ENCODE data around the gene NTNG1. TPM values are rescaled to one million over a fixed set of nuclear protein-coding genes. Genes with fewer than 3 reads are reported as not detected.

NTNG1 gene
- total RNA-seq, 6 donors from 2014 or later, result 1.5 to 11.5 (median 6.8) TPM

DNA sequence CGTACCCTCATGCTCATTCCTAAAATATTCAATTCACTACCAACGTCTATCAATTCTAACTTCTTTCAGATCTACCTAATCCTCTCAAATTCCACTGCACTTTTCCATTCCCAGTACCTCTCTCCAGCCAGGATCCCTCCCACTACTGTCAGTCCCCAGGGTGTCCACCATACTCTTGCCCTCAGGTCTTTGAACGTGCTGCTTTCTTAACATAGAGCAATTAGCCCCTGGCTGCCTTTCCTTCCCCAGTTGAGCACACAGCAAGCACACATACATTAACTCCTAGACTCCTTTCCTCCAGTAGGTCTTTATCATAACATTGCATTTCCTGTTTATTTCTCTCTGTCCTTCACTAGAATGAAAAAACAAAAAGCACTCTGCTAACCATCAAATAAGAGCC is 126.7 kb downstream of the NTNG1 start:
- Histone ChIP-seq H3K4me3 (no peak overlapping the region), H3K27me3 (no peaks in the 10 kb centered on the region), H3K4me1 (no peaks in the 10 kb centered on the region), H3K9me3 (no peaks in the 10 kb centered on the region), H3K27ac (no peak overlapping the region), H3K36me3 (no peaks in the 10 kb centered on the region)
- ATAC-seq (ENCODE audit: low FRiP score in 2 of 2) (no peak), DNase-seq (no peak)
- TF ChIP-seq, protein P1, sequence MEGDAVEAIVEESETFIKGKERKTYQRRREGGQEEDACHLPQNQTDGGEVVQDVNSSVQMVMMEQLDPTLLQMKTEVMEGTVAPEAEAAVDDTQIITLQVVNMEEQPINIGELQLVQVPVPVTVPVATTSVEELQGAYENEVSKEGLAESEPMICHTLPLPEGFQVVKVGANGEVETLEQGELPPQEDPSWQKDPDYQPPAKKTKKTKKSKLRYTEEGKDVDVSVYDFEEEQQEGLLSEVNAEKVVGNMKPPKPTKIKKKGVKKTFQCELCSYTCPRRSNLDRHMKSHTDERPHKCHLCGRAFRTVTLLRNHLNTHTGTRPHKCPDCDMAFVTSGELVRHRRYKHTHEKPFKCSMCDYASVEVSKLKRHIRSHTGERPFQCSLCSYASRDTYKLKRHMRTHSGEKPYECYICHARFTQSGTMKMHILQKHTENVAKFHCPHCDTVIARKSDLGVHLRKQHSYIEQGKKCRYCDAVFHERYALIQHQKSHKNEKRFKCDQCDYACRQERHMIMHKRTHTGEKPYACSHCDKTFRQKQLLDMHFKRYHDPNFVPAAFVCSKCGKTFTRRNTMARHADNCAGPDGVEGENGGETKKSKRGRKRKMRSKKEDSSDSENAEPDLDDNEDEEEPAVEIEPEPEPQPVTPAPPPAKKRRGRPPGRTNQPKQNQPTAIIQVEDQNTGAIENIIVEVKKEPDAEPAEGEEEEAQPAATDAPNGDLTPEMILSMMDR (IDR thresholded peaks at IDR 0.05), result no peak
- TF ChIP-seq EP300 (IDR thresholded peaks at IDR 0.05) (no peak), POLR2AphosphoS5 (IDR thresholded peaks at IDR 0.05) (no peak), POLR2A (IDR thresholded peaks at IDR 0.05) (no peak)
- WGBS, 2 donors, result 68 to 73% methylated on average over 3 of the region's 3 CpGs

DNA sequence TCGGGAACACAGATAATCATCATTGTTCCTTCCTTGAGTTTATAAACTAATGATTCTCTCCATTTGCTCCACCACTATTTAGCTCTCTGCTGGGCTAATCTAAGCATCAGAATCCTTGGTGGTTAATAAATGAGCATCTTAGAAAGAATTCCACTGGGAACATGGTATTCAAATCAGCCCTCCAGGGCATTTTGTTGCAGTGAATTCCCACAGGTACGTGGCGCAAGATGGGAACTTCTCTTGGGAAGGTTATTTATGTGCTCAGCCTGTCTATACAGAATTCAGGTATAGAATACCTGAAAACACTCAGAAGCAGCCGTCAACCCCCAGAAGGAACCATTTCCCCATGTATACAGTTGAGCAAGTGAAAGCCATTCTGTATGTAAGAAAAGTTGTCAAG is 131.5 kb downstream of the NTNG1 start:
- ATAC-seq (ENCODE audit: low FRiP score in 2 of 2), result no peak
- DNase-seq, result no peak
- Histone ChIP-seq H3K9me3 (no peaks in the 10 kb centered on the region), H3K27ac (no peak overlapping the region), H3K27me3 (no peaks in the 10 kb centered on the region), H3K4me3 (no peak overlapping the region), H3K36me3 (no peaks in the 10 kb centered on the region), H3K4me1 (peaks cover 0 to 5% (median 2%) of the 10 kb centered on the region in 4 donors)
- TF ChIP-seq POLR2A (IDR thresholded peaks at IDR 0.05) (no peak), POLR2AphosphoS5 (IDR thresholded peaks at IDR 0.05) (no peak), EP300 (IDR thresholded peaks at IDR 0.05) (no peak)
- TF ChIP-seq, protein P1 (IDR thresholded peaks at IDR 0.05), result no peak
- 83 to 88% methylated on average over 4 of the region's 4 CpGs for WGBS, 2 donors

DNA sequence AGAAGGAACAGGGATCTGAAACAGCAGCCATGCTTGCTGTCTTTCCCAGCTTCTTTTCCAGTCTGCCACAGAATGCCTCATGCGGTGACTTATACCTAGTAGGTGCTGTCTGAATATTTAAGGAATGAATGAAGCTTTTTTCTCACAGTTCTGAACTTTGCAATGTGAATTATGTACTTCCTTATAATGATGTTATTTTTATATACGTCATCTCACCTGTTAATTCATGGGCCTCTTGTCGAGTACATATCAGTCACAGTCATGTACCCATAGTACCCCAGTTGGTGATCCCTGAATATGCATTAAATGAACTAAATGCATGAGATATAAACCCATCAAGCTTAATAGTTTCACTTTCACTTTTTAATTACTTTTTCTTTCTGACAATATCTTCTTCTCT is 132.7 kb downstream of the NTNG1 start:
- WGBS, 2 donors, result 75 to 83% methylated on average over 3 of the region's 3 CpGs
- Histone ChIP-seq H3K4me3 (no peak overlapping the region), H3K27ac (no peak overlapping the region), H3K9me3 (no peaks in the 10 kb centered on the region), H3K4me1 (peaks cover 0 to 5% (median 2%) of the 10 kb centered on the region in 4 donors), H3K27me3 (no peaks in the 10 kb centered on the region), H3K36me3 (no peaks in the 10 kb centered on the region)
- ATAC-seq (ENCODE audit: low FRiP score in 2 of 2) (no peak), DNase-seq (no peak)
- TF ChIP-seq, protein P1 (IDR thresholded peaks at IDR 0.05), result no peak
- no peak for TF ChIP-seq POLR2AphosphoS5 (IDR thresholded peaks at IDR 0.05)
- TF ChIP-seq POLR2A (IDR thresholded peaks at IDR 0.05), result no peak
- no peak for TF ChIP-seq EP300 (IDR thresholded peaks at IDR 0.05)

DNA sequence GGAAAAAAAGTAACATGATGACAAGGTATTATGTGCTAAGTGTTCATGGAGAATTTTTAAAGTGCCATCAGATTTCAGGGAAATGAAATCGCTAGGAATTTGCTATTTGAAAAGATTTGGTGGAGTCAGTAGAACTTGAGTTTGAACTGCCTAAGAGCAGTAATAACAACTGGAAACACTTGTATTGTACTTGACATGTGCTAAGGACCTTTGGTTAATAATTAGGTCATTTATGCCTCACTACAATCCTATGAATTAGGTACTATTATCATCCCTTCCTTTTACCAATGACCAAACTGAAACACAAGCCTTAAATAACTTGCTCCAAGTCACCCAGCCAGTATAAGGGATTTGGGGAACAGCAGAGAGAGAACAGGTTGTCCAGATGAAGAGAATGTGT is 133.4 kb downstream of the NTNG1 start:
- H3K36me3 ChIP-seq, result no peaks in the 10 kb centered on the region
- 74 to 77% methylated on average over 1 of the region's 1 CpG for WGBS, 2 donors
- no peak for DNase-seq
- no peak for ATAC-seq (ENCODE audit: low FRiP score in 2 of 2)
- no peak overlapping the region for H3K27ac ChIP-seq
- peaks cover 0 to 5% (median 2%) of the 10 kb centered on the region in 4 donors for H3K4me1 ChIP-seq
- no peaks in the 10 kb centered on the region for H3K9me3 ChIP-seq
- H3K4me3 ChIP-seq, result no peak overlapping the region
- H3K27me3 ChIP-seq, result no peaks in the 10 kb centered on the region
- TF ChIP-seq, protein P1 (IDR thresholded peaks at IDR 0.05), result no peak
- no peak for TF ChIP-seq POLR2AphosphoS5 (IDR thresholded peaks at IDR 0.05)
- TF ChIP-seq EP300 (IDR thresholded peaks at IDR 0.05), result no peak
- TF ChIP-seq POLR2A (IDR thresholded peaks at IDR 0.05), result no peak

DNA sequence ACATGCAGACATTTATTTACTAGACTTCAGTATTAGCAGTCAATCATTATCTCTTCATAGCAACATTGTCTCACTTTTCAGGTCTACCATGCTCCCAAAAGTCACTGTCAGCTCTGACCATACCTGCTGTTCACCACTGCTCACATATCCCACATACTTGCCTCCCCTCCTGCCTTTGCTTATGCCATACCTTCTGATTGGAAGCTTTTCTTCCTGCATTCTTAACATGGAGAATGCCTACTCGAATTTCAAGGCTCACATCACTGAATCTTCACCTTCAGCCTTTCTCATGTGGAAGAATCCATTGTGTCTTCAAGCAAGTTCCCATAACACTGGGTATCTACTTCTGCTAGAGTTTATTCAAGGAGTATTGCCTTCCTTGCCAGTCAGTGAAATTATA is 135.4 kb downstream of the NTNG1 start:
- H3K27me3 ChIP-seq, result no peaks in the 10 kb centered on the region
- TF ChIP-seq, protein P1 (IDR thresholded peaks at IDR 0.05), result no peak
- no peak for TF ChIP-seq POLR2A (IDR thresholded peaks at IDR 0.05)
- no peak for TF ChIP-seq POLR2AphosphoS5 (IDR thresholded peaks at IDR 0.05)
- no peak for TF ChIP-seq EP300 (IDR thresholded peaks at IDR 0.05)
- no peaks in the 10 kb centered on the region for H3K9me3 ChIP-seq
- WGBS, 2 donors, result 37 to 61% methylated on average over 1 of the region's 1 CpG
- peaks cover 0 to 5% (median 2%) of the 10 kb centered on the region in 4 donors for H3K4me1 ChIP-seq
- no peaks in the 10 kb centered on the region for H3K36me3 ChIP-seq
- H3K4me3 ChIP-seq, result no peak overlapping the region
- ATAC-seq (ENCODE audit: low FRiP score in 2 of 2) (no peak), DNase-seq (no peak)
- no peak overlapping the region for H3K27ac ChIP-seq
